Measurements from ENCODE around the gene USP21. TPM values are rescaled to one million over a fixed set of nuclear protein-coding genes. Genes with fewer than 3 reads are reported as not detected.

Gene USP21
- total and polyA plus RNA-seq, 2 of the 13 experiments (the other 11 are each of a cell fraction or from before 2014, with no cell fraction given), result 10.1 to 33.1 TPM

DNA sequence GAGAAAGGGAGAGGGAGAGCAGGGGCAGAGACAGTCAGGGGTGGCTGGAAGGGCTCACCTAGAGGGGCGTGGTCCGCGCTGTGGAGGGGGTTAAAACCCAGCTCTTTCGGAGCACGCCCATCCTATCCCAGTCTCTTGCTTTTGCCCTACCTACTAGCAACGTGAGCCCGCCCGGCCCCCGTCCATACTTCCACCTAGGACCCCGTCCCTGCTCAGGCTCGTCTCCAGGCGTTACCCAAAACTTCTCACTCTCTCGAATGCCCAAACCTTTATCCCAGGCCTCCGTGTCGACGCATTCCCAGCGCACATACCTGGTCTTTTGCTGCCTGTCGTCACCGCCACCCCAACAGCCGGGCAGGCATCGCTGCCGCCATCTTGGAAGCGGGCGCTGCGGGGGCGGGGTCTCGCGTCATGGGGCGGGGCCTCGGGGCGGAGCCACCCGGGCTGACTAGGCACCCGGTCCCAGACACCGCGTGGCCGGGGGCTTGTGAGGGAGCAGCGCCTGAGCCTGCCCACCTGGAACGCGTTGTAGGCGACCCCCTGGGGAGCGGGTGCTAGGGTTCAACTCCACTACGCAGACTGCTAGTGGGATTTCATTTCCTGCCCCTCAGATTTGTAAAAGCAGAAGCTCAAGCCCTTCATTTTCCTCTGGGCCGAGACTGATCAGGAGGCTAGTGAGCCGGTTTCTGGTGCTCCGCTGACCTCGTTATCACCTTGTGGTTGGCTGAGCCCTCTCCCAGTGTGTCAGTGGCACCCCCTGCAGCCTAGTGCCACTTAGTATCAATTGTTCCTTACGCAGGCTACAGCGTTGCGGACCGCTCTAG is 18.0 kb downstream of the USP21 start, which contains the start of gene B4GALT3 (continued):
- no peak for TF ChIP-seq ZNF251 (CRISPR knock-in tag; IDR thresholded peaks at IDR 0.05)
- TF ChIP-seq, protein P1, sequence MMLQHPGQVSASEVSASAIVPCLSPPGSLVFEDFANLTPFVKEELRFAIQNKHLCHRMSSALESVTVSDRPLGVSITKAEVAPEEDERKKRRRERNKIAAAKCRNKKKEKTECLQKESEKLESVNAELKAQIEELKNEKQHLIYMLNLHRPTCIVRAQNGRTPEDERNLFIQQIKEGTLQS (CRISPR knock-in tag; IDR thresholded peaks at IDR 0.05), result 0 out of 2 replicates have a peak, but pooled peaks have one; percentile 32
- no peak for TF ChIP-seq FLYWCH1 (CRISPR knock-in tag; IDR thresholded peaks at IDR 0.05)
- peak; percentile 57 for TF ChIP-seq HNRNPLL (IDR thresholded peaks at IDR 0.05; ENCODE audit: low read depth, low read length, poor library complexity, severe bottlenecking)
- TF ChIP-seq PHF8 (CRISPR knock-in tag; IDR thresholded peaks at IDR 0.05), result peak; percentile 93
- no peak for TF ChIP-seq ZMYM2 (CRISPR knock-in tag; IDR thresholded peaks at IDR 0.05)
- TF ChIP-seq, protein P2, sequence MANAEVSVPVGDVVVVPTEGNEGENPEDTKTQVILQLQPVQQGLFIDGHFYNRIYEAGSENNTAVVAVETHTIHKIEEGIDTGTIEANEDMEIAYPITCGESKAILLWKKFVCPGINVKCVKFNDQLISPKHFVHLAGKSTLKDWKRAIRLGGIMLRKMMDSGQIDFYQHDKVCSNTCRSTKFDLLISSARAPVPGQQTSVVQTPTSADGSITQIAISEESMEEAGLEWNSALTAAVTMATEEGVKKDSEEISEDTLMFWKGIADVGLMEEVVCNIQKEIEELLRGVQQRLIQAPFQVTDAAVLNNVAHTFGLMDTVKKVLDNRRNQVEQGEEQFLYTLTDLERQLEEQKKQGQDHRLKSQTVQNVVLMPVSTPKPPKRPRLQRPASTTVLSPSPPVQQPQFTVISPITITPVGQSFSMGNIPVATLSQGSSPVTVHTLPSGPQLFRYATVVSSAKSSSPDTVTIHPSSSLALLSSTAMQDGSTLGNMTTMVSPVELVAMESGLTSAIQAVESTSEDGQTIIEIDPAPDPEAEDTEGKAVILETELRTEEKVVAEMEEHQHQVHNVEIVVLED (CRISPR knock-in tag; IDR thresholded peaks at IDR 0.05; ENCODE audit: borderline replicate concordance), result peak; percentile 41; the same call in 1 of the 2 replicates
- TF ChIP-seq ZFP36 (IDR thresholded peaks at IDR 0.05; ENCODE audit: borderline replicate concordance, low read depth, low read length, partially characterized antibody), result no peak
- peak; percentile 67; the same call in 1 of the 2 replicates for TF ChIP-seq NPAS2 (CRISPR knock-in tag; IDR thresholded peaks at IDR 0.05; ENCODE audit: borderline replicate concordance)
- no peak for TF ChIP-seq FOXP1 (IDR thresholded peaks at IDR 0.05)
- TF ChIP-seq FOXP1 (CRISPR knock-in tag; IDR thresholded peaks at IDR 0.05), result 0 out of 2 replicates have a peak, but pooled peaks have one; percentile 6
- TF ChIP-seq CENPX (CRISPR knock-in tag; IDR thresholded peaks at IDR 0.05), result no peak
- TF ChIP-seq TAF1 (CRISPR knock-in tag; IDR thresholded peaks at IDR 0.05), result peak; percentile 93
- no peak for TF ChIP-seq ZNF816 (CRISPR knock-in tag; IDR thresholded peaks at IDR 0.05; ENCODE audit: borderline replicate concordance)
- TF ChIP-seq ZNF3 (CRISPR knock-in tag; IDR thresholded peaks at IDR 0.05), result no peak
- peak; percentile 75 for TF ChIP-seq SMAD3 (CRISPR knock-in tag; IDR thresholded peaks at IDR 0.05)
- TF ChIP-seq SNAI1 (CRISPR knock-in tag; IDR thresholded peaks at IDR 0.05; ENCODE audit: borderline replicate concordance), result peak; percentile 98
- no peak for TF ChIP-seq NBN (conservative IDR thresholded peaks at IDR 0.05)
- TF ChIP-seq, protein P3, sequence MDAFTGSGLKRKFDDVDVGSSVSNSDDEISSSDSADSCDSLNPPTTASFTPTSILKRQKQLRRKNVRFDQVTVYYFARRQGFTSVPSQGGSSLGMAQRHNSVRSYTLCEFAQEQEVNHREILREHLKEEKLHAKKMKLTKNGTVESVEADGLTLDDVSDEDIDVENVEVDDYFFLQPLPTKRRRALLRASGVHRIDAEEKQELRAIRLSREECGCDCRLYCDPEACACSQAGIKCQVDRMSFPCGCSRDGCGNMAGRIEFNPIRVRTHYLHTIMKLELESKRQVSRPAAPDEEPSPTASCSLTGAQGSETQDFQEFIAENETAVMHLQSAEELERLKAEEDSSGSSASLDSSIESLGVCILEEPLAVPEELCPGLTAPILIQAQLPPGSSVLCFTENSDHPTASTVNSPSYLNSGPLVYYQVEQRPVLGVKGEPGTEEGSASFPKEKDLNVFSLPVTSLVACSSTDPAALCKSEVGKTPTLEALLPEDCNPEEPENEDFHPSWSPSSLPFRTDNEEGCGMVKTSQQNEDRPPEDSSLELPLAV (CRISPR knock-in tag; conservative IDR thresholded peaks at IDR 0.05; ENCODE audit: low read depth), result no peak
- TF ChIP-seq, protein P4, sequence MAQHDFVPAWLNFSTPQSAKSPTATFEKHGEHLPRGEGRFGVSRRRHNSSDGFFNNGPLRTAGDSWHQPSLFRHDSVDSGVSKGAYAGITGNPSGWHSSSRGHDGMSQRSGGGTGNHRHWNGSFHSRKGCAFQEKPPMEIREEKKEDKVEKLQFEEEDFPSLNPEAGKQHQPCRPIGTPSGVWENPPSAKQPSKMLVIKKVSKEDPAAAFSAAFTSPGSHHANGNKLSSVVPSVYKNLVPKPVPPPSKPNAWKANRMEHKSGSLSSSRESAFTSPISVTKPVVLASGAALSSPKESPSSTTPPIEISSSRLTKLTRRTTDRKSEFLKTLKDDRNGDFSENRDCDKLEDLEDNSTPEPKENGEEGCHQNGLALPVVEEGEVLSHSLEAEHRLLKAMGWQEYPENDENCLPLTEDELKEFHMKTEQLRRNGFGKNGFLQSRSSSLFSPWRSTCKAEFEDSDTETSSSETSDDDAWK (CRISPR knock-in tag; IDR thresholded peaks at IDR 0.05), result no peak
- TF ChIP-seq ZNF468 (CRISPR knock-in tag; IDR thresholded peaks at IDR 0.05), result peak; percentile 47; the same call in 1 of the 2 replicates
- TF ChIP-seq ZNF512B (CRISPR knock-in tag; IDR thresholded peaks at IDR 0.05; ENCODE audit: borderline replicate concordance), result no peak
- TF ChIP-seq ZNF790 (CRISPR knock-in tag; IDR thresholded peaks at IDR 0.05; ENCODE audit: borderline replicate concordance), result 0 out of 2 replicates have a peak, but pooled peaks have one; percentile 27
